IPS-11a (cell line): ENCODE results near the gene ZNF430.
"Not testable (repeated sequence)": the region's sequence is repeated elsewhere in the genome, so short reads cannot be mapped to it uniquely, and the experiment has no call there.

Source experiments
- H3K4me3 ChIP-seq: one replicate; pipeline ENCODE4 v1.5.1; 2013; ENCODE audit warnings: low read depth, low read length, control low read depth

Gene ZNF430

DNA sequence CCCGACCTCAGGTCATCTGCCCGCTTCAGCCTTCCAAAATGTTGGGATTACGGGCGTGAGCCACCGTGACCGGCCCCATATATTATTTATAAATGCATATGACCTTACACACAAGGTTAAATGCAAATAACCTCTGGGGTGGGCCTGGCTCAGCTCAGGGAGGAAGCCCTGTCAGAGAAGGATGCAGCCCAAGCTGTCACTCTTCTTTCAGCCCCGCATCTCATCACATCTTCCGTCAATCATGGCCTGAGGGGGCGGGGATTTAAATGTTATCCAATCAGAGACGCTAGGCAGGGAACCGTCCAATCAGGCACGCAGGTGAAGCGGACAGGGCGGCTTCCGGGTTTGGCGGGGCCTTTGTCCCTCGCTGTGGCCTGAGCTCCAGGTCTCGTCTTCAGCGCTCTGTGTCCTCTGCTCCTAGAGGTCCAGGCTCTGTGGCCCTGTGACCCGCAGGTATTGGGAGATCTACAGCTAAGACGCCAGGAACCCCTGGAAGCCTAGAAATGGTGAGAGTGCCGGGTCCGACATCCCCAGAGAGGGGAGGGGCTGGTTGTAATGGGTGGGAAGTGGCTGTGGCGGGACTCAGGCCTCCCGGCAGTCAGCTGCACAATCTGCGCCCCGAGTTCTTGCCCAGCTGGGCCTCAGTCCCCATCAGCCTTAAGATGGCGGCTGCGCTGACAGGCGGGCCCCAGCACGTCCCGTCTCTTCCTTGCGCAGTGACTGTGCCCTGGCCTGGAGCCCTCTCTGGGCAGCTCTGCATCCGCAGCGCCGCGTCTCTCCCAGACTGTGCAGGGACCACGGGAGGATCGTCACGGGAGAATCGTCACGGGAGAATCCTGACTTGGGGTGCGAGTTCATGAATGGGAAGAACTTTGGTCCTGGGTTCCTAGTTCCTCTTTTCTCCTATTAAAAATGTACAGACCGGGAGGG lies at the start of gene ZNF430:
Gene ZNF430, plus strand, starts transcription at position 360 of the 930 bp plus-strand sequence. Its CDS starts 144 bp downstream, at position 504.
- H3K4me3 ChIP-seq = peak within 1 kb of the TSS; percentile 92

- not testable (repeated sequence) for H3K4me3 ChIP-seq
Observed at GRCh38 chr19:20992788-20993187, 27.7 kb upstream of the ZNF430 start.

DNA sequence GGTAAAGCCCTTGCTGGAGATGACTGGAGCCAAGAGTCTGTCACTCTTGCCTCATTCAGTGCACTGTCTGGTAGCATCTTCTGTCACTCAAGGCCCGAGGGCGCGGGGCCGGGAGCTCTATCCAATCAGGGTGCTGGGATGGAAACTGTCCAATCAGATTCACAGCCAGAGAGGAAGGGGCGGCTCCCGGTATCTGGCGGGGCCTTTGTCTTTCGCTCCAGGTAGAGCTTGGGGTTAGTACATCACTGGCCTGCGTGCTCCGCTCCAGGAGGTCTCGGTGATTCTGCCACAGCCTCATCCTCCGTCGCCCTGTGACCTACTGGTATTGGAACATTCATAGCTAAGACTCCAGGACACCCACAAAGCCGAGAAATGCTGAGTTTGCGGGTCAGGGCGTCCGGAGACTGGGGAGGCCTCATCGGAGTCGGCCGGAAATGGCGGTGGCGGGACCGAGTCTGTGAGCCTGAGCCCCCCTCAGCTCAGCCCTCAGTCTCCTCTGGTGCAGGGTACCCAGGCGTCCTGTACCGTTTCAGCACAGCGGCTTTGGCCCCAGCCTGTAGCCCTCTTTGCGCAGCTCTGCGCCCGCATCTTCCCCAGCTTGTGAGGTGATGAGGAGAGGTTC lies 20.6 kb upstream of the ZNF430 start:
- H3K4me3 ChIP-seq = peak overlapping the region; percentile 69

DNA sequence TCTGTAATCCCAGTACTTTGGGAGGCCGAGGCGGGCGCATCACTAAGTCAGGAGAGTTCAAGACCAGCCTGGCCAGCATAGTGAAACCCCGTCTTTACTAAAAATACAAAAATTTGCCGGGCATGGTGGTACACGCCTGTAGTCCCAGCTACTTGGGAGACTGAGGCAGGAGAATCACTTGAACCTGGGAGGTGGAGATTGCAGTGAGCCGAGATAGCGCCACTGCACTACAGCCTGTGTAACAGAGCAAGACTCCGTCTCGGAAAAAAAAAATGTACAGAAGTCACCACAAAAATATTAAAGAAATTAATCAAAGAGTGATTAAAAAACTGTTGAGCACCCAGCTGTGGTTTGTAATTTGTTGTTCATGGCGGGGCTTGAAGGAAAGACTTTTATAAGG lies 781 bp downstream of the ZNF430 start:
- peak overlapping the region; percentile 92 for H3K4me3 ChIP-seq

DNA sequence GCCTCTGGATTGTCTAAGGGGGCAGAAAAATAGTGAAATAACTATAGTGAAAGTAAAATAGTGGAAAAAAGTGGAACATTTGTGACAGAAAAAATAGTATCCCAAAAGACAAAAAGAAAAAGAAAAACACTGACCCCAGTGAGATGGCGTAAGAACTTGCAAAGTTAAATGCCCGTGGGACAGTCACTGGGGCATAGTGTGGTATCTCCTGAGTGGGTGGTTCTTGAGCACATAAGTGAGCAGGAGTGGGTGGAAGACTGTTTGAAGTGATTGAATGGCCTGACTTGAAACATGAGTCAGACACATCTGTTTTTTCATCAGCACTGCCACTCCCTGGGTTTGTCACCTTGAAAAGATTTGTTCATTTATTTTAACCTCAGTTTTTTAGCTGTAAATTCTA lies 2.5 kb downstream of the ZNF430 start:
- no peak overlapping the region for H3K4me3 ChIP-seq

- no peak overlapping the region for H3K4me3 ChIP-seq
Observed at GRCh38 chr19:21023901-21024300, 3.4 kb downstream of the ZNF430 start.

DNA sequence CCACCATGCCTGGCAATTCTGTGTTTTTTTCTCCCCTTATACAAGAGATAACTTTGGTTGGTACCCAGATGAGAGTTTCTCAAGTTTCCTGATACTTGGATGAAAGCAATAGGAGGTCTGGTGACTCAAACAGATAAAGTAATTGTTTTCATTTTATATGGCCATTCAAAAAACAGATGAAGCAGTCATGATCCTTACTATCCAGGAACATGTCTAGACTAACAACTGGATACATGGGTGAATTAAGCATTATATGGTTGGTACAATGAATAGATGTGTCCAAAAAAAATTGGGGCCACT lies 8.5 kb downstream of the ZNF430 start:
- no peak overlapping the region for H3K4me3 ChIP-seq

DNA sequence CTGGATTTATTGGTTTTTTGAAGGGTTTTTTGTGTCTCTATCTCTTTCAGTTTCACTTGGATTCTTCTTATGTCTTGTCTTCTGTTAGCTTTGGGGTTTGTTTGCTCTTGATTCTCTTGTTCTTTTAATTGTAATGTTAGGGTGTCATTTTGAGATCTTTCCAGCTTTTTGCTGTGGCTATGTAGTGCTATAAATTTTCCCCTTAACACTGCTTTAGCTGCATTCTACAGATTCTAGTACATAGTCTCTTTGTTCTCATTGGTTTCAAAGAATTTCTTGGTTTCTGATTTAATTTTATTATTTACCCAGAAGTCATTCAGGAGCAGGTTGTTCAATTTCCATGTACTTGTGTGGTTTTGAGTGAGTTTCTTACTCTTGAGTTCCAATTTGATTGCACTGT lies 24.6 kb downstream of the ZNF430 start:
- H3K4me3 ChIP-seq = no peak overlapping the region

DNA sequence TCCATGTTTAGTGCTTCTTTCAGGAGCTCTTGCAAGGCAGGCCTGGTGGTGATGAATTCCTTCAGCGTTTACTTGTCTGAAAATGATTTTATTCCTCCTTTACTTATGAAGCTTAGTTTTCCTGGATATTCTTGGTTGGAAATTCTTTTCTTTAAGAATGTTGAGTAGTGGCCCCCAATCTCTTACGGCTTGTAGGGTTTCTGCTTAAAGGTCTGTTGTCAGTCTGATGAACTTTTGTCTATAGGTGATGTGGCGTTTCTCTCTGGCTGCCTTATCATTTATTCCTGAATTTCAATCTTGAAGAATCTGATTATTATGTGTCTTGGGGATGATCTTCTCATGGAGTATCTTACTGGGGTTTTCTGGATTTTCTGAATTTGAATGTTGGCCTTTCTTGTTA lies 26.0 kb downstream of the ZNF430 start:
- H3K4me3 ChIP-seq = no peak overlapping the region

GRCh38 chr19:21047716-21048115 lies 27.3 kb downstream of the ZNF430 start:
- H3K4me3 ChIP-seq = no peak overlapping the region

DNA sequence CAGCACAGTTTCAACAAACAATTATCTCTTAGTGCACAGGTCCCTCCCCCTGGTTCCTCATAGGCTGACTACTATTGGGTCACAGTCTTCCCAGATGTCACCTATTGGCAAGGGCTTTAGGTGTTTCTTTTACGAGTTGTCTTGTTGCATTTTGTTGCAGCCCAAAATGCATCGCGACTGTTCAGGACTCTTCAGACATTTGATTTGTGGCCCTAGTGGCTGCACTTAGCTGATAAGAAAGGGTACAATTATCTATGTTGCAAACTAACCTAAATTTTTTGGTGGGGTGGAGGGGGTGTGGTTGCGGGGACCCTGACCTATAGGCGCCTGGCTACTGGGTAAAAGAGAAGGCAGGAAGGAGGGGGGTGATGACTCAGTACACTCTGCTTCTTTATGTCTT lies 32.4 kb downstream of the ZNF430 start:
- no peak overlapping the region for H3K4me3 ChIP-seq

GRCh38 chr19:21065336-21065735 lies 44.9 kb downstream of the ZNF430 start:
- H3K4me3 ChIP-seq = no peak overlapping the region

DNA sequence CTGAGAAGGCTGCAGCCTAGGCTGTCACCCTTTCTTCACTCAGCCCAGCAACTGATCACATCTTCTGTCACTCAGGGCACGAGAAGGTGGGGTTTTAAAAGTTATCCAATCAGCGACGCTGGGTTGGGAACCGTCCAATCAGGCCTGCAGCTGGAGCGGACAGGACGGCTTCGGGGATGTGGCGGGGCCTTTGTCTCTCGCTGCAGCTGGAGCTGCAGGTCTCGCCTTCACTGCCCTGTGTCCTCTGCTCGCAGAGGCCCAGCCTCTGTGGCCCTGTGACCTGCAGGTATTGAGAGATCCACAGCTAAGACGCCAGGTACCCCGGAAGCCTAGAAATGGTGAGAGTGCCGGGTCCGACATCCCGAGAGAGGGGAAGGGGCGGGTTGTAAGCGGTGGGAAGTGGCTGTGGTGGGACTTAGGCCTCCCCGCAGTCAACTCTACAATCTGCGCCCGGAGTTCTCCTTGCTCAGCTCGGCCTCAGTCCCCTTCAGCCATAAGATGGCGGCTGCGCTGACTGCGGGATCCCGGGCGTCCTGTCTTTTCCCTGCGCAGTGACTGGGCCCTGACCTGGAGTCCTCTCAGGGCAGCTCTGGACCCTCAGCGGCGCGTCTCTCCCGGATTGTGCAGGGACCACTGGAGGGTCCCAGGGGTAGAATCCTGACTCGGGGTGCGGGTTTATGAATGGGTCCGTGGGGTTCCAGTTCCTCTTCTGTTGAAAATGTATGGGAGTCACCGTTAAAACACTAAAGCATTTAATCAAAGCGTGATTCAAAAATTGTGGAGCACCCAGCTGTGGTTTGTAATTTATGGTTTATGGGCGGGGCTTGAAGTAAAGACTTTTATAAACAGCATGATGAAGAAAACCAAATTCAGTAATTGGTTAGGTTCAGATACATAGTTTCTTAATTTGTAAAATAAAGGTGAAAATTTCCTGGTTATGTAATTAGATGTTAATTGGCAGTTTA lies 61.8 kb downstream of the ZNF430 start, which contains the start of gene ZNF714:
Gene ZNF714, plus strand, starts transcription at position 193 of the 965 bp plus-strand sequence. CDS start 16,066 bp downstream, outside the sequence.
- peak within 1 kb of the TSS; percentile 96 for H3K4me3 ChIP-seq

DNA sequence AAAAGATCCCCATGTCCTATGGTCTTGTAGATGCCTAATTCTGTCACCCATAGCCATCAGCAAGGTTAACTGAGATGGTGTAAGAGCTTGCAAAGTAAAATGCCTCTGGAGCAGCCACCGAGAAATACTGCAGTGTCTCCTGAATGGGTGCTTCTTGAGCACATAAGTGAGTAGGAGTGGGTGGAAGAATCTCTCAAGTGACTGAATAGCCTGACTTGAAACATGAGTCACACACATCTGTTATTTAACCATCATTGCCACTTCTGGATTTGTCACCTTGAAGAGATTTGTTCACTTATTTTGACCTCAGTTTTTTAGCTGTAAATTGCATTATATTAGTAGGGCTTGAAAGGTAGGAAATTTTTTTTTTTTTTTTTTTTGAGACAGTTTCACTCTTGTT lies 63.9 kb downstream of the ZNF430 start:
- no peak overlapping the region for H3K4me3 ChIP-seq

DNA sequence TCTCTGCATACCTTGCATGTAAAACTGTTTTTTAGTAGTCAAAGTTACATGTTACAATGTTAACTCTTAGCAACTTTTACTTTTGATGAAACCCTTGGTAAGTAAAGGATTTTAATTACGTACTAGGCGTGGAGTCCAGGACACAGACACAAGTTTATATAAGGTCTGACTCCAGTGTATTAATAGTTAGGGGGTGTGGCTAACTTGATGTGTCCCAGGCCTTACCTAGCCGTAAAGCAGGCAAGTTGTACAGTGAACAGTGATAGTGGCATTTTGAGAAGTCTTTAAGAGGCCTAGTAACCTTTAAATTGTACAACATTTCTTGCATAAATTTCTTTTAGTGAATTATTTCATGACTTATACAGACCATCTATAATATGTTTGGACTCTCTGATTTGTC lies 67.4 kb downstream of the ZNF430 start:
- no peak overlapping the region for H3K4me3 ChIP-seq

DNA sequence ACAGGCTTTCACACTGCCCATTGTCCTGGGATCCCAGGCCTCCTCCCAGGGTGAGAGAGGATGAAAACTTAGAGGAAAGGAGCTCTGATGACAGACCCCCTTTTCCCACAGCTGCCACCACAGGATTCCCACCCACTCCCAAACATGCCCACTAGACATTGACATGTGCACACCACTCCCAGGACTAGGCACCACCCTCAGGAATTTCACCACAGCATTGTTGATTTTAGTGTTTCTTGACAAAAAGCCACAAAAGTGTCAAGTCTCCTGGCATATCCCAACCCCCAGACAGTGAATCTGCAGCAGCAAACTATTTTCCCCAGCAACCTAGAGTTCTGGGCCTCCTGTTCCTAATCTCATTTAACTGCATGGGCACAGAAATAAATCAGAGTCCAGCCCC lies 71.7 kb downstream of the ZNF430 start:
- H3K4me3 ChIP-seq = no peak overlapping the region

GRCh38 chr19:21094347-21095025 lies 74.0 kb downstream of the ZNF430 start:
- H3K4me3 ChIP-seq = no peak overlapping the region

GRCh38 chr19:21098291-21098690 lies 77.8 kb downstream of the ZNF430 start:
- H3K4me3 ChIP-seq = no peak overlapping the region

DNA sequence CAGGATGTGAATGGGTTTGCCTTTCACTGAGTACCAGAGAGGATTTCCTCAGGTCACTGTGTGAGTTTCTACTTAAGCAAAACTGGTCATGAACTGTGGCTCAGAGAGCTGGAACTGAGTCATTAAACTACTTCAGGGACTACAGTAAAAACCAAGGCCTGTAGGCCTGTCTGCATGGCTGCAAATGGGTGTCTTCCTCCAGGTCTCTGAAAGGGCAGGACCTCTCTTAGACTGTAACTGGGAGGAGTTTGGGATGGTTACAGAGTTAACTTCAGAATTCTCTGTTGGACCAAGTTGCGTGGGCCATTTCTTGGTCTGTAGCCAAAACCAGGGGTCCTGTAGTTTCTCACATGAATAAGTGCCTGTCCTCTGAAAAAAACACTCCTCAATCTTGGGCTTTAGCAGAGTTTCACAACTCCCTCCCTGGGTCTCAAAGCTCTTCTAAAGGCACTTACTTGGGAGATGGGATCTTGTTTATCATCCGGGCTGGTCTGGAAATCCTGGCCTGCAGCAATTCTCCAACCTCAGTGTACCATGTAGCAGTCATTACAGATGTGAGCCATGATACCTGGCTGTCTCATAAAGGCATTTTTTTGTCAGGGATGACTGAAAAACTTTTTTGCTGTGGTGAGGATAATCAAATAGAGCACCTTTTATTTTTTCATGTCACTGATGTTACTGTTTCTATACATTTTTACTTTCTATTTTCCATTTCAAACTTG lies 81.2 kb downstream of the ZNF430 start:
- no peak overlapping the region for H3K4me3 ChIP-seq

GRCh38 chr19:21109116-21109515 lies 88.7 kb downstream of the ZNF430 start:
- no peak overlapping the region for H3K4me3 ChIP-seq
